ENCODE measurements around the gene COPS8. TPM values are rescaled to one million over a fixed set of nuclear protein-coding genes. Genes with fewer than 3 reads are reported as not detected.
A peak's percentile ranks its signal among the peaks of the same experiment; 100 is the strongest.

The COPS8 gene
- total RNA-seq, 1 experiment from 2014 or later = 249 TPM

DNA sequence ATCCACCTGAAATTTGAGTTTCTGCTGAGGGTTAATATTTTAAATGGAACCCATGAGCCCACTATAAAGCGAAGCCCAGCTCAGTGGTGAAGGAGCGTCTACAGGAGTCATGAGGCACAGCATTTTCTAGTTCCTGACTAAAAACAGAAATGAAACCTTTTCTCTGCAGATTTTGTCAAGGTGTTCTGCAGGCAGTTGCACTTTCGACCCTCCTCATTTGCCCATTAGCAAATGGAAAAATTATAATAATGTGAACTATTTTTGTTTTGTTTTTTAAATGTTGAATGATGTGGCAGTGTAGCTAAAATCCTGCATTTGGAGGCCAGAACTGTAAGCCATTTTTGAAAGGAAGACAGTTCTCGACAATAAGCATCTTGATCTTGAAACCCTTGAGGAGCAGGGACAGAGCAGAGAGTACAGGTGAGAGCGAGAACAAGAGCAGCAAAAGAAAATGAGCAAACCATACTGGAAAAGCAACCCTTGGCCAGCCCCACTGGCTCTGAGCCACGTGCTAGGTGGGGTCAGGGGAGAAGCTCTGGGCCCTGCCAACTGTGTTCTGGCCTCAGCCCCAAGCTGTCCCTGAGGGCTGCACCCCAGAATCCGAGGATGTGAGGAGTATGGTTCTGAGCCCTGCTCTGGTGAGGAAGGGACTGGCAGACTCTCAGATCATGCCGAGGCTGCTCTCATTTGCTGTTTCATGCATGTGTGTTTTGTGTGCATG, 26.4 kb upstream of the COPS8 start:
- Mint-ChIP-seq H3K4me3 (ENCODE audit: unreplicated experiment) (no peak overlapping the region), H3K36me3 (ENCODE audit: insufficient read depth, unreplicated experiment) (no peaks in the 10 kb centered on the region), H3K27ac (ENCODE audit: low read depth, unreplicated experiment) (no peak overlapping the region), H3K27me3 (ENCODE audit: insufficient read depth, unreplicated experiment) (no peaks in the 10 kb centered on the region), H3K4me1 (ENCODE audit: insufficient read depth, unreplicated experiment) (peaks cover 11% of the 10 kb centered on the region), H3K9me3 (ENCODE audit: unreplicated experiment) (no peaks in the 10 kb centered on the region)
- no peak for DNase-seq (ENCODE audit: unreplicated experiment)
- intact Hi-C loops (cut with micrococcal nuclease) = no loop called here
- BruUV-seq (replicated peaks) = no TSS peak
- CTCF ChIA-PET = interaction anchor here (0.6 to 5.7 kb wide), 10 partner anchors 9 to 1277 kb away, joined by 3 to 40 read pairs (median 6); no protein-coding TSS in a partner anchor
- TF ChIP-seq, protein P1, sequence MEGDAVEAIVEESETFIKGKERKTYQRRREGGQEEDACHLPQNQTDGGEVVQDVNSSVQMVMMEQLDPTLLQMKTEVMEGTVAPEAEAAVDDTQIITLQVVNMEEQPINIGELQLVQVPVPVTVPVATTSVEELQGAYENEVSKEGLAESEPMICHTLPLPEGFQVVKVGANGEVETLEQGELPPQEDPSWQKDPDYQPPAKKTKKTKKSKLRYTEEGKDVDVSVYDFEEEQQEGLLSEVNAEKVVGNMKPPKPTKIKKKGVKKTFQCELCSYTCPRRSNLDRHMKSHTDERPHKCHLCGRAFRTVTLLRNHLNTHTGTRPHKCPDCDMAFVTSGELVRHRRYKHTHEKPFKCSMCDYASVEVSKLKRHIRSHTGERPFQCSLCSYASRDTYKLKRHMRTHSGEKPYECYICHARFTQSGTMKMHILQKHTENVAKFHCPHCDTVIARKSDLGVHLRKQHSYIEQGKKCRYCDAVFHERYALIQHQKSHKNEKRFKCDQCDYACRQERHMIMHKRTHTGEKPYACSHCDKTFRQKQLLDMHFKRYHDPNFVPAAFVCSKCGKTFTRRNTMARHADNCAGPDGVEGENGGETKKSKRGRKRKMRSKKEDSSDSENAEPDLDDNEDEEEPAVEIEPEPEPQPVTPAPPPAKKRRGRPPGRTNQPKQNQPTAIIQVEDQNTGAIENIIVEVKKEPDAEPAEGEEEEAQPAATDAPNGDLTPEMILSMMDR (IDR thresholded peaks at IDR 0.05; ENCODE audit: unreplicated experiment) = no peak
- POLR2A ChIA-PET = interaction anchor here (0.6 to 0.7 kb wide), 2 partner anchors 16 to 711 kb away, joined by 3 read pairs; no protein-coding TSS in a partner anchor

DNA sequence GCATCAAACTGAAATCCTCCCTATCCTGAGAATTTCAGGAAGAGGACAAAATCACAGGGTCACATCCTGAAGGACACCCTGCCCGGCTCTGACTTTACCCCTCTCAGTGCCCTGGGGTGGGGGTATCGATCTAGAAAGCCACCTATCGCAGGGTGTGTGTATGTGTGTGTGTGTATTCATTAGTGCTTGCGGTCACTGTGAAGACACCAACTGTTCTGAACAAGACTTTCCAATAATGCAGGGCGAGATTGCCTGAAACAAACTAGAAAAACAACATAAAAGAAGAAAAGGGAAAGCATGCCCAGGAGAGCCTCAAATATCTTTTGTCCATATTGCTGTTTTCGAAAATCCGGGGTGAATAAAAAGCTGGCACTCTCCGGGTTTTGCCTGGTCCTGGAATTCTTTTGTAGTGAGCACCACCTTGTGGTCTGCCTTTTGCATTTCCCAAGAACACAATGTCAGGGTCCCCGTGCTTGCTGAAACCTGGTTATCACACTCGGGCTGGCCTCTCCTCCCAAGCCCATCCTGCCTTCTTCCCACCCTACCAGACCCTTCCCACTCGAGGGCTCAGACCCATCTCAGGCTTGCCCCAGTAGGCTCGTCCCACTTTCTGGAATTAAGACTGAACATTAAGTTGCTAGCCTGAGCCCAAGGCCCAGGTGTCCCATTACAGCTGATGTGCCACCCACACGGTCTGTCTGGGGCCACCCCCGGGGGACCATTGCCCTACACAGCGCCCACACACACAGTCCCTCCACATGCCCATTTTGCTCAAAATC, 25.0 kb upstream of the COPS8 start:
- BruUV-seq (replicated peaks) = no TSS peak
- peaks cover 11% of the 10 kb centered on the region for H3K4me1 Mint-ChIP-seq (ENCODE audit: insufficient read depth, unreplicated experiment)
- intact Hi-C loops (cut with micrococcal nuclease) = loop anchor here (1.0 to 5.0 kb wide), 5 partner anchors 33 to 1283 kb away; no protein-coding TSS in a partner anchor
- no peak overlapping the region for H3K4me3 Mint-ChIP-seq (ENCODE audit: unreplicated experiment)
- TF ChIP-seq, protein P1 (IDR thresholded peaks at IDR 0.05; ENCODE audit: unreplicated experiment) = peak; percentile 75
- H3K36me3 Mint-ChIP-seq (ENCODE audit: insufficient read depth, unreplicated experiment) = no peaks in the 10 kb centered on the region
- H3K9me3 Mint-ChIP-seq (ENCODE audit: unreplicated experiment) = no peaks in the 10 kb centered on the region
- ChIA-PET POLR2A (interaction anchor here (0.9 kb wide), 1 partner anchor 548 kb away, joined by 4 read pairs; no protein-coding TSS in a partner anchor), CTCF (interaction anchor here (0.5 to 5.7 kb wide), 21 partner anchors 8 to 1281 kb away, joined by 3 to 40 read pairs (median 3); no protein-coding TSS in a partner anchor)
- no peak overlapping the region for H3K27ac Mint-ChIP-seq (ENCODE audit: low read depth, unreplicated experiment)
- peak; percentile 71 for DNase-seq (ENCODE audit: unreplicated experiment)
- H3K27me3 Mint-ChIP-seq (ENCODE audit: insufficient read depth, unreplicated experiment) = no peaks in the 10 kb centered on the region

DNA sequence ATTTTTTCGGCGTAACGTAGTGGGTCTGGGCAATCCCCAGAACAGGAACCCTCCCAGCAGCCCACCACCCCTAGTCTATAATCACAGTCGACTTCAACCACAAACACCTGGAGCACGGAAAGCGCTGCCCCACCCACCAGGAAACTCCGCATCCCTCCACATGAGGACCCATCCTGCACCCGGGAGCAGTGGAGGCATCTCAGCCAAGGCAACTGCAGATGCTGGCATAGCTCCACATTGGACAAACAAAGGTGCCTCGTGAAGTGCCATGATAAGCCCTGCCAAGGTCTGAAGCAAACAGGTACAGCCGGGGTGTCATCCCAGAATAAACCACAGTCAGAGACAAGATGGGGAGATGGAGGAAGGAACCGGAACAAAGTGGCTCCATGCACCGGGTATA, 24.3 kb upstream of the COPS8 start:
- BruUV-seq (replicated peaks) = no TSS peak
- TF ChIP-seq, protein P1 (IDR thresholded peaks at IDR 0.05; ENCODE audit: unreplicated experiment) = no peak
- Mint-ChIP-seq H3K4me3 (ENCODE audit: unreplicated experiment) (no peak overlapping the region), H3K9me3 (ENCODE audit: unreplicated experiment) (no peaks in the 10 kb centered on the region), H3K27ac (ENCODE audit: low read depth, unreplicated experiment) (no peak overlapping the region), H3K4me1 (ENCODE audit: insufficient read depth, unreplicated experiment) (peaks cover 11% of the 10 kb centered on the region), H3K36me3 (ENCODE audit: insufficient read depth, unreplicated experiment) (no peaks in the 10 kb centered on the region), H3K27me3 (ENCODE audit: insufficient read depth, unreplicated experiment) (no peaks in the 10 kb centered on the region)
- ChIA-PET POLR2A (no interaction called here), CTCF (interaction anchor here (0.5 to 5.7 kb wide), 19 partner anchors 8 to 728 kb away, joined by 3 to 40 read pairs (median 5); no protein-coding TSS in a partner anchor)
- no peak for DNase-seq (ENCODE audit: unreplicated experiment)
- intact Hi-C loops (cut with micrococcal nuclease) = loop anchor here (5.0 kb wide), 1 partner anchor 1284 kb away; no protein-coding TSS in a partner anchor

DNA sequence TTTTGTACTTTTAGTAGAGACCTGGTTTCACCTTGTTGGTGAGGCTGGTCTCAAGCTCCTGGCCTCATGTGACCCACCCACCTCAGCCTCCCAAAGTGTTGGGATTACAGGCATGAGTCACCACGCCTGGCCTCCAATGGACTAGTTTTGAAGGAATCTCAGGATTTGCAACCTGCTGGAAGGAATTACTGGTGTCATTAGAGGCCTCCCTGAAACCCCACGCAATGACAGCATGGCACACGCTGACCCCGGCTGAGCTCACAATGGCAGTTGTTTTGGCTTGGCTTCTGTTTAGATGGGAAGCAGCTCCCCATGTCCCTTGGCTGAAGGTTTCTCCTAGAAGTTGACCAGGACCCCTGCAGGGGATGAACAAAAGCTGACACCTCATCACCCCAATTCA, 23.1 kb upstream of the COPS8 start:
- no peak overlapping the region for H3K4me3 Mint-ChIP-seq (ENCODE audit: unreplicated experiment)
- POLR2A ChIA-PET = interaction anchor here (0.7 kb wide), 1 partner anchor 191 kb away, joined by 3 read pairs; no protein-coding TSS in a partner anchor
- no peaks in the 10 kb centered on the region for H3K27me3 Mint-ChIP-seq (ENCODE audit: insufficient read depth, unreplicated experiment)
- CTCF ChIA-PET = interaction anchor here (0.7 to 5.7 kb wide), 7 partner anchors 9 to 719 kb away, joined by 3 to 40 read pairs (median 5); no protein-coding TSS in a partner anchor
- peaks cover 11% of the 10 kb centered on the region for H3K4me1 Mint-ChIP-seq (ENCODE audit: insufficient read depth, unreplicated experiment)
- TF ChIP-seq, protein P1 (IDR thresholded peaks at IDR 0.05; ENCODE audit: unreplicated experiment) = no peak
- intact Hi-C loops (cut with micrococcal nuclease) = loop anchor here (5.0 kb wide), 1 partner anchor 1285 kb away; no protein-coding TSS in a partner anchor
- BruUV-seq (replicated peaks) = no TSS peak
- no peaks in the 10 kb centered on the region for H3K9me3 Mint-ChIP-seq (ENCODE audit: unreplicated experiment)
- peak; percentile 8 for DNase-seq (ENCODE audit: unreplicated experiment)
- no peaks in the 10 kb centered on the region for H3K36me3 Mint-ChIP-seq (ENCODE audit: insufficient read depth, unreplicated experiment)
- no peak overlapping the region for H3K27ac Mint-ChIP-seq (ENCODE audit: low read depth, unreplicated experiment)

Measured in MCF 10A (cell line).